ENCODE measurements around the gene LTBP4. TPM values are rescaled to one million over a fixed set of nuclear protein-coding genes. Genes with fewer than 3 reads are reported as not detected.

LTBP4 gene
- polyA plus RNA-seq, 1 of the 3 experiments (the other 2 are of a cell fraction): 24.8 TPM

GRCh38 chr19:40589591-40590429 lies 11.4 kb upstream of the LTBP4 start:
- no peak overlapping the region for H3K4me2 ChIP-seq
- H3K4me1 ChIP-seq (ENCODE audit: control insufficient read depth in 1 of 2, insufficient read depth in 2 of 2, low read depth in 1 of 2, low read length in 1 of 2): no peaks in the 10 kb centered on the region; a peak in 1 of 4 replicates
- no peak for DNase-seq
- no peaks in the 10 kb centered on the region for H3K27me3 ChIP-seq (ENCODE audit: insufficient read depth)
- TF ChIP-seq FOSL2 (IDR thresholded peaks at IDR 0.05; ENCODE audit: borderline replicate concordance, low read depth): no peak
- TF ChIP-seq, protein P1, sequence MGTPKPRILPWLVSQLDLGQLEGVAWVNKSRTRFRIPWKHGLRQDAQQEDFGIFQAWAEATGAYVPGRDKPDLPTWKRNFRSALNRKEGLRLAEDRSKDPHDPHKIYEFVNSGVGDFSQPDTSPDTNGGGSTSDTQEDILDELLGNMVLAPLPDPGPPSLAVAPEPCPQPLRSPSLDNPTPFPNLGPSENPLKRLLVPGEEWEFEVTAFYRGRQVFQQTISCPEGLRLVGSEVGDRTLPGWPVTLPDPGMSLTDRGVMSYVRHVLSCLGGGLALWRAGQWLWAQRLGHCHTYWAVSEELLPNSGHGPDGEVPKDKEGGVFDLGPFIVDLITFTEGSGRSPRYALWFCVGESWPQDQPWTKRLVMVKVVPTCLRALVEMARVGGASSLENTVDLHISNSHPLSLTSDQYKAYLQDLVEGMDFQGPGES (IDR thresholded peaks at IDR 0.05; ENCODE audit: low read depth, low read length): no peak
- no peak for TF ChIP-seq POLR2AphosphoS5 (IDR thresholded peaks at IDR 0.05; ENCODE audit: low read depth, low read length)
- TF ChIP-seq, protein P2, sequence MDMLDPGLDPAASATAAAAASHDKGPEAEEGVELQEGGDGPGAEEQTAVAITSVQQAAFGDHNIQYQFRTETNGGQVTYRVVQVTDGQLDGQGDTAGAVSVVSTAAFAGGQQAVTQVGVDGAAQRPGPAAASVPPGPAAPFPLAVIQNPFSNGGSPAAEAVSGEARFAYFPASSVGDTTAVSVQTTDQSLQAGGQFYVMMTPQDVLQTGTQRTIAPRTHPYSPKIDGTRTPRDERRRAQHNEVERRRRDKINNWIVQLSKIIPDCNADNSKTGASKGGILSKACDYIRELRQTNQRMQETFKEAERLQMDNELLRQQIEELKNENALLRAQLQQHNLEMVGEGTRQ (IDR thresholded peaks at IDR 0.05; ENCODE audit: borderline replicate concordance, low read depth, low read length): no peak
- no peak for TF ChIP-seq GATA2 (CRISPR knock-in tag; IDR thresholded peaks at IDR 0.05)
- TF ChIP-seq USF1 (IDR thresholded peaks at IDR 0.05; ENCODE audit: borderline replicate concordance, low read depth): no peak
- TF ChIP-seq EZH2phosphoT487 (IDR thresholded peaks at IDR 0.05; ENCODE audit: borderline replicate concordance, low read depth): no peak
- TF ChIP-seq RCOR1 (IDR thresholded peaks at IDR 0.05; ENCODE audit: low read length): no peak
- TF ChIP-seq CTCF (IDR thresholded peaks at IDR 0.05): no peak
- no peak for TF ChIP-seq MXI1 (IDR thresholded peaks at IDR 0.05; ENCODE audit: low read depth, low read length)
- TF ChIP-seq TAF1 (IDR thresholded peaks at IDR 0.05; ENCODE audit: borderline replicate concordance, low read depth, low read length): no peak
- TF ChIP-seq MEF2A (IDR thresholded peaks at IDR 0.05; ENCODE audit: borderline replicate concordance, low read depth): no peak
- no peak for TF ChIP-seq EP300 (IDR thresholded peaks at IDR 0.05; ENCODE audit: borderline replicate concordance in 1 of 2, low read depth in 1 of 2, low read length in 1 of 2)
- TF ChIP-seq, protein P3, sequence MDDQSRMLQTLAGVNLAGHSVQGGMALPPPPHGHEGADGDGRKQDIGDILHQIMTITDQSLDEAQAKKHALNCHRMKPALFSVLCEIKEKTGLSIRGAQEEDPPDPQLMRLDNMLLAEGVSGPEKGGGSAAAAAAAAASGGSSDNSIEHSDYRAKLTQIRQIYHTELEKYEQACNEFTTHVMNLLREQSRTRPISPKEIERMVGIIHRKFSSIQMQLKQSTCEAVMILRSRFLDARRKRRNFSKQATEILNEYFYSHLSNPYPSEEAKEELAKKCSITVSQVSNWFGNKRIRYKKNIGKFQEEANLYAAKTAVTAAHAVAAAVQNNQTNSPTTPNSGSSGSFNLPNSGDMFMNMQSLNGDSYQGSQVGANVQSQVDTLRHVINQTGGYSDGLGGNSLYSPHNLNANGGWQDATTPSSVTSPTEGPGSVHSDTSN (IDR thresholded peaks at IDR 0.05): no peak
- no peaks in the 10 kb centered on the region for H4K20me1 ChIP-seq (ENCODE audit: insufficient read depth)
- 98% methylated on average over 21 of the region's 26 CpGs for WGBS (ENCODE audit: low lambda C conversion rate)
- H3K9me3 ChIP-seq: no peaks in the 10 kb centered on the region
- H3K36me3 ChIP-seq (replicated peaks in 1 of 2; ENCODE audit: control insufficient read depth in 1 of 2, insufficient read depth in 2 of 2, low read length in 1 of 2): peaks cover 0 to 10% of the 10 kb centered on the region in 2 experiments
- H3K9ac ChIP-seq: no peak overlapping the region
- H3K79me2 ChIP-seq (ENCODE audit: insufficient read depth): no peaks in the 10 kb centered on the region
- H3K27ac ChIP-seq (ENCODE audit: low read depth in 2 of 2, low read length in 1 of 2): no peak overlapping the region
- no peaks in the 10 kb centered on the region for H3K9me2 ChIP-seq
- no peak overlapping the region for H3K4me3 ChIP-seq (ENCODE audit: low read depth in 2 of 2, low read length in 1 of 2)
- POLR2A ChIA-PET: no interaction called here
- no peak overlapping the region for H2AFZ ChIP-seq (ENCODE audit: low read depth)
- CTCF ChIA-PET: interaction anchor here (0.6 to 3.1 kb wide), 3 partner anchors 45 to 49 kb away, joined by 3 to 13 read pairs (median 3); no protein-coding TSS in a partner anchor
- peaks cover 9% of the 10 kb centered on the region for H3F3A ChIP-seq (replicated peaks; ENCODE audit: insufficient read depth)
